Heart right ventricle (tissue), 16 donors: ENCODE measurements around the gene TTC21A. TPM values are rescaled to one million over a fixed set of nuclear protein-coding genes. Genes with fewer than 3 reads are reported as not detected.

Experiments used
- ATAC-seq, 8 donors: fragments of 200-7000 bp; cut with Tn5 transposase; one replicate each; pipeline ENCODE4 v1.9.1; 2020; ENCODE audit warnings: mild to moderate bottlenecking in 8 of 8, moderate library complexity in 8 of 8, moderate number of reproducible peaks in 1 of 8
- DNase-seq, 2 donors: peaks; one replicate each; pipeline ENCODE4 v3.0.0-alpha.2; 2020
- H3K27ac ChIP-seq, 10 donors: fragments of 200-600 bp; sonication (generic) in 2 of 10; one replicate each; pipeline versions ENCODE4 v1.5.0 to v1.8.0; 2020 to 2022; ENCODE audit warnings: mild to moderate bottlenecking in 3 of 10
- H3K27me3 ChIP-seq, 7 donors: fragments of 200-600 bp; one replicate each; pipeline ENCODE4 v1.8.0; 2021 to 2022; ENCODE audit warnings: mild to moderate bottlenecking in 2 of 7
- H3K36me3 ChIP-seq, 9 donors: fragments of 200-600 bp; sonication (generic) in 1 of 9; one replicate each; pipeline versions ENCODE4 v1.5.0 to v1.8.0; 2020 to 2022; ENCODE audit warnings: mild to moderate bottlenecking in 2 of 9
- H3K4me1 ChIP-seq, 9 donors: fragments of 200-600 bp; sonication (generic) in 1 of 9; one replicate each; pipeline versions ENCODE4 v1.5.0 to v1.8.0; 2020 to 2022; ENCODE audit warnings: mild to moderate bottlenecking in 4 of 9
- H3K4me3 ChIP-seq, 10 donors: fragments of 200-600 bp; sonication (generic) in 2 of 10; one replicate each; pipeline versions ENCODE4 v1.5.0 to v1.8.0; 2020 to 2022; ENCODE audit warnings: mild to moderate bottlenecking in 7 of 10, moderate library complexity in 2 of 10
- H3K9me3 ChIP-seq, 11 donors: fragments of 200-600 bp in 10 of 11; sonication (generic) in 2 of 11; one replicate each; pipeline versions ENCODE4 v1.5.0 to v1.8.0; 2013 to 2022; ENCODE audit warnings: mild to moderate bottlenecking in 2 of 11, control low read depth in 1 of 11, moderate library complexity in 1 of 11
- CTCF ChIP-seq, 9 donors: fragments of 200-600 bp; sonication (generic) in 2 of 9; IDR thresholded peaks; one replicate each; pipeline versions ENCODE4 v1.5.0 to v1.8.0; 2021 to 2022; ENCODE audit warnings: antibody characterized with exemption in 9 of 9, mild to moderate bottlenecking in 5 of 9, moderate library complexity in 1 of 9
- WGBS, 2 donors: extraction: QIAGEN DNeasy Blood & Tissue Kit; methylation state at CpG; one replicate each; pipeline ENCODE4 v1.1.7; 2013; ENCODE audit warnings: inconsistent platforms in 1 of 2; 5-methylcytosine and 5-hydroxymethylcytosine counted together
- intact Hi-C, 10 donors: fragments of 100-400 bp; cut with DNase I; formaldehyde crosslinking; loops; one replicate each; pipeline versions ENCODE4 v1.11.1 to v1.14.2; 2022
- polyA plus RNA-seq, 2 donors: library from polyadenylated mRNA; stranded (reverse); fragments of 200-250 nt; gene quantifications; one replicate each; pipeline ENCODE4 v1.2.3, GENCODE V29; 2013
- total RNA-seq, 10 donors: library from RNA; stranded (reverse); fragmentation: NEBNext Ultra II Directional in 3 of 10; extraction: Animal tissue kit (Norgen Biotek cat#: 25700) in 3 of 10; gene quantifications; one replicate each; pipeline versions ENCODE4 v1.2.1 to v1.2.4, GENCODE V29; 2021 to 2023
- donor health status: Arrhythmogenic right ventricular cardiomyopathy.
- donor health status: ischemic (EF 13 %, LVEDD 7.1; RV severe dilation, severe dysfunction).
- donor health status: healthy with polysubstance abuse.
- donor health status: DM: no; HTN: yes; CAD: no.
- donor health status: DM: no; HTN: no; CAD: no.
- donor health status: ischemic (EF 25% LVEDD 6.9; RV normal size, moderate dysfunction).
- donor health status: ischemic (EF 25% LVEDD 5.7; RV mildly dilated, moderate dysfunction).
- donor health status: healthy.
- donor health status: DM: yes; HTN: yes; CAD: no.
- donor health status: Ischemic cardiomyopathy.
- donor health status: ischemic (EF 35%, LVEDD 5.7; RV mildly dilated, moderate dysfunction).
- donor health status: nonischemic (EF 11% LVEDD 7.7; RV severe dilation, severe dysfunction).
- donor health status: DM: yes; HTN: yes; CAD: no.
- donor health status: PGD.
- donor health status: ischemic (EF 29% LVEDD 5.4; RV normal size, mild dysfunction).
- donor health status: nonischemic (EF 23%, LVEDD 6.1; RV moderate dilation, normal function).

TTC21A gene
- total and polyA plus RNA-seq, 12 donors: 0.80 to 7.5 (median 1.5) TPM

GRCh38 chr3:39137435-39137936 lies 30.0 kb downstream of the TTC21A start:
- peaks cover 0 to 44% (median 2%) of the 10 kb centered on the region in 9 donors for H3K36me3 ChIP-seq
- 96 to 97% methylated on average over 18 of the region's 18 CpGs for WGBS, 2 donors
- no peak overlapping the region for H3K4me3 ChIP-seq
- ATAC-seq (no peak), DNase-seq (peak in 1 of 2 donors; percentile 3)
- peaks cover 33 to 77% (median 55%) of the 10 kb centered on the region in 9 donors for H3K4me1 ChIP-seq
- H3K27ac ChIP-seq: no peak overlapping the region
- TF ChIP-seq CTCF (IDR thresholded peaks at IDR 0.05): no peak
- no peaks in the 10 kb centered on the region for H3K9me3 ChIP-seq
- intact Hi-C loops: loop anchor here in 5 of 10 donors (5.0 to 10.0 kb wide), 3 partner anchors 40 to 50 kb away; no protein-coding TSS in a partner anchor
- no peaks in the 10 kb centered on the region for H3K27me3 ChIP-seq

- intact Hi-C loops: loop anchor here in 5 of 10 donors (5.0 to 10.0 kb wide), 3 partner anchors 39 to 49 kb away; no protein-coding TSS in a partner anchor
- H3K9me3 ChIP-seq: no peaks in the 10 kb centered on the region
- no peaks in the 10 kb centered on the region for H3K27me3 ChIP-seq
- H3K4me1 ChIP-seq: peaks cover 37 to 84% (median 61%) of the 10 kb centered on the region in 9 donors
- no peak overlapping the region for H3K27ac ChIP-seq
- no peak for TF ChIP-seq CTCF (IDR thresholded peaks at IDR 0.05)
- no peak for DNase-seq
- ATAC-seq: no peak
- H3K4me3 ChIP-seq: no peak overlapping the region
- 93 to 94% methylated on average over 10 of the region's 10 CpGs for WGBS, 2 donors
- H3K36me3 ChIP-seq: peaks cover 0 to 51% (median 9%) of the 10 kb centered on the region in 9 donors
These were observed 30.7 kb downstream of the TTC21A start for GRCh38 chr3:39137991-39138803.

GRCh38 chr3:39138804-39139415 lies 31.4 kb downstream of the TTC21A start:
- no peak overlapping the region for H3K4me3 ChIP-seq
- 75 to 77% methylated on average over 7 of the region's 7 CpGs for WGBS, 2 donors
- intact Hi-C loops: loop anchor here in 5 of 10 donors (5.0 to 10.0 kb wide), 3 partner anchors 38 to 48 kb away; no protein-coding TSS in a partner anchor
- TF ChIP-seq CTCF (IDR thresholded peaks at IDR 0.05): no peak
- H3K4me1 ChIP-seq: peaks cover 37 to 87% (median 65%) of the 10 kb centered on the region in 9 donors
- H3K27ac ChIP-seq: peak overlapping the region in 1 of 10 donors; percentile 15
- no peaks in the 10 kb centered on the region for H3K9me3 ChIP-seq
- H3K36me3 ChIP-seq: peaks cover 0 to 58% (median 17%) of the 10 kb centered on the region in 9 donors
- ATAC-seq (peak in 6 of 8 donors; percentile 25 to 61 (median 36)), DNase-seq (peak; percentile 60 to 69)
- no peaks in the 10 kb centered on the region for H3K27me3 ChIP-seq

GRCh38 chr3:39139442-39139841 lies 32.0 kb downstream of the TTC21A start:
- Histone ChIP-seq H3K36me3 (peaks cover 0 to 64% (median 22%) of the 10 kb centered on the region in 9 donors), H3K4me1 (peaks cover 37 to 82% (median 65%) of the 10 kb centered on the region in 9 donors), H3K27me3 (no peaks in the 10 kb centered on the region), H3K9me3 (no peaks in the 10 kb centered on the region), H3K27ac (peak overlapping the region in 2 of 10 donors; percentile 15 to 48), H3K4me3 (no peak overlapping the region)
- TF ChIP-seq CTCF (IDR thresholded peaks at IDR 0.05): no peak
- intact Hi-C loops: loop anchor here in 5 of 10 donors (5.0 to 10.0 kb wide), 3 partner anchors 38 to 48 kb away; no protein-coding TSS in a partner anchor
- WGBS, 2 donors: 74 to 81% methylated on average over 2 of the region's 2 CpGs
- no peak for DNase-seq
- ATAC-seq: no peak
